ENCODE measurements around the gene TMPRSS9.

Gene TMPRSS9

DNA sequence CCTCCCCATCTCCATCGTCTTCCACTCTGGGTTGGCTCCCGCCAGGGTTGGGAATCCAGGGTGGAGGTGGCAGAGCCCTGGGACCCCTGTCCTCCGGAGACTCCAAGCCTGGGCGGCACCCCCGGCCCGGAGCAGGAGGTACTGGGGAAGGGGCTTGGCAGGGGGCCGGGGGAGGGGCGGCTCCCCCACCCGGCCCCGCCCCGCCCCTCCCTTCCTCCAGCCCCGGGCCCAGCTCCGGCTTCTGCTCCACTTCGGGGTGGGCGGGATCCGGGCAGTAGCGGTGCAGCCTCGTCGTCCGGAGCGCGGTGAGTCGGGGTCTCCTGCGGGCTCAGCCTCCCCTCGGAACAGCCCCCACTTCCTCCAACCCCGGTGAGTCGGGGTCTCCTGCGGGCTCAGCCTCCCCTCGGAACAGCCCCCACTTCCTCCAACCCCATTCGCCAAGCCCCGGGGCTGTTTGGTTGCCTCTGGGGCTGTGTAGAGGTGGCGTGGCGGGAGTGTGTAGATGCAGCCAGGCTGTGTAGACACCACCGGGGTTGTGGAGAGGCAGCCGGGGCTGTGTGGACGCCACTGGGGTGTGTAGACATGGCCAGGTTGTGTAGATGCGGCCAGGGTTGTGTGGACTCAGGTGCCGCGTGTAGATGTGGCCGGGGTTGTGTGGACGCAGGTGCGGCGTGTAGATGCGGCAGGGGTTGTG is at the start of gene TMPRSS9:
TSS of gene TMPRSS9 (plus strand) at position 274 of the 694 bp plus-strand sequence. CDS start 29,521 bp downstream, outside the sequence.
- no peak for FAIRE-seq
- DNase-seq (ENCODE audit: extremely low spot score, insufficient read length, low read depth), result no peak

DNA sequence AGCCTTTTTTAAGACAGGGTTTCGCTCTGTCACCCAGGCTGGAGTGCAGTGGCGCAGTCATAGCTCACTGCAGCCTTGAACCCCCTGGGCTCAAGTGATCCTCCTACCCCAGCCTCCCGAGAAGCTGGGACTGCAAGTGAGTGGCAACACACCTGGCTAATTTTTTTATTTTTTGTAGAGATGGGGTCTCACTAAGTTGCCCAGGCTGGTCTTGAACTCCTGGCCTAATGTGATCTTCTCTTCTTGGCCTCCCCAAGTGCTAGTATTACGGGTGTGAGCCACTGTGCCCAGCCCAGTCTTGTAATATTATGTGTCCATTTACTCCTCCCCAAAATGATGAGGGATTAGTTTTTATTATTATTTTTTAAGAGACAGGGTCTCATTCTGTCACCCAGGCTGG is 49.0 kb upstream of the TMPRSS9 start:
- FAIRE-seq (no peak), DNase-seq (ENCODE audit: extremely low spot score, insufficient read length, low read depth) (no peak)

DNA sequence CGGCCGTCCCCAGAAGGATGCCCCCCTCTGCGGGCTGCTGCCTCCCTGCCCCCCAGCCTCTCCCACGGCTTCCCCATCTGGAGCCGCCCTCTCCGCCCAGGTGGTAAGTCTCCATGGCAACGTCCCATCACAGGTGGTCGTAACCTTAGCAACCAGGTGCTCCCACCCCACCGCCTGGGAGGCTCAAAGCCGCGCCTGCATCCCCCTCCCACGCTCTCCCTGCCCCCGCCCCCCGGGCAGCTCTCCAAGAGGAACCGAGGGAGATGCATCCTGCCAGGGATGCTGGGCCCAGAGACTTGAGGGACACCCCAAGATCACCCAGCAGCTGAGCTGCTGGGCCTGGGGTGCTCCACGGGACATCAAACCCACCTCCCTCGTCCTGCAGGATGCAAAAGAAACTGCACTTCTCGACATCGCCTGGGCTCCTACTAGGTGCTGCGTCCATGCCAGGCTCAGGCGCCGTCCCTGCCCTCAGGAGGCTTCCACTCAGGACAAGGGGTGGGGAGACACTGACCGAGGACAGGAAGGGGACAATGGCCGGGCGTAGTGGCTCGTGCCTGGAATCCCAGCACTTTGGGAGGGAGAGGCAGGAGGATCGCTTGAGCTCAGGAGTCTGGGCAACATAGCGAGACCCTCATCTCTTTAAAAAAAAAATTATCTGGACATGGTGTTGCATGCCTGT is 47.1 kb upstream of the TMPRSS9 start:
- FAIRE-seq (no peak), DNase-seq (ENCODE audit: extremely low spot score, insufficient read length, low read depth) (no peak)

DNA sequence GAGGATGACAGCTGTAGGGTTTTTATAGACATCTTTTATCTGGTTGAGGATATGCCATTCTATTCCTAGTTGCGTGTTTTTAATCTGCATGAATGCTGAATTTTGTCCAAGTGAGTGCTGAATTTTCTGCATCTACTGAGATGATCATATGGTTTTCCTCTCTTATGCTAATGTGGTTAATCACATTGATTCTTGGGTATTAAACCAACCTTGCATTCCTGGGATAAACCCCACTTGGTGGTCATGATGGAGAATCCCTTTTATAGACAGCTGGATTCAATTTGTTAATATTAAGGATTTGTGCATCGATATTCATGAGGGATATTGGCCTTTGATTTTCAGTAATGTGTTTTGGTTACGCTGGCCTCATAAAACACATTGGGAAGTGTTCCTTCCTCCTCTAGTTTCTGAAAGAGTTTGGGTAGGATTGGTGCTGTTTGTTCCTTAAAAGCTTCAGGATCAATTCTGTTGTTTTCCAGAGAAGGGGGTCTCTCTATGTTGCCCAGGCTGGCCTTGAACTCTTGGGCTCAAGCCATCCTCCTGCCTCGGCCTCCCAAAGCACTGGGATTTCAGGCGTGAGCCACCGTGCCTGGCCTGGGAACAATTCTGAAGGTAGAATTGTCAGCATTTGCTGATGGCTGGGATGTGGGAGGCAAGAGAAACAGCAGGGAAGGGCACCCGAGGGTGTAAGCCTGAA is 44.8 kb upstream of the TMPRSS9 start:
- DNase-seq (ENCODE audit: extremely low spot score, insufficient read length, low read depth) (no peak), FAIRE-seq (no peak)

DNA sequence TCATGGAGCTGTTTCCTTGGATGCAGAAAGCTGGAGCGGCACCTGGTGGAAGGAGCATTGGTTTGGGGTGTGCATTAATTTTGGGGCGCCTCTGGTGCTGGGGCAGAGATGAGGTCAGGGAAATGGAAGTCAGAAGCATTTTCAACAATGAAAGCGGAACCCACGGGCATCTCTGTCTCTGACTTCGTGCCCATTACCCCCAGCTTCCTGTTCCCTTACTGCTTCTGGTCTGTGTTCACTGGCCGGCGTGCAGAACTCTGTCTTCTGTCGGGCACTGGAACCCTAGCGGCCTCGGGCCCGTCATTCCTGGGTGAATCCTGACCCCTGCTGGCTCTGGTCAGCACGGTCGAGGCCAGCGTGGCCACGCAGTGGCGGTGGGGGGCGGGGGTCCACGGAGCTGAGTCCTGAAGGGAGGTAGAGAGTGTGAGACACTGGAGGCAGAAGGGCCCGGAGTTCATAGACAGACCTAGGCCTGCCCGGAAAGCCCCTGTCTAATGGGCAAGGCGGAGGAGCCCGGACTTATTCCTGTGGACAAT is 44.2 kb upstream of the TMPRSS9 start:
- peak; percentile 52 for DNase-seq (ENCODE audit: extremely low spot score, insufficient read length, low read depth)
- peak; percentile 89 for FAIRE-seq

DNA sequence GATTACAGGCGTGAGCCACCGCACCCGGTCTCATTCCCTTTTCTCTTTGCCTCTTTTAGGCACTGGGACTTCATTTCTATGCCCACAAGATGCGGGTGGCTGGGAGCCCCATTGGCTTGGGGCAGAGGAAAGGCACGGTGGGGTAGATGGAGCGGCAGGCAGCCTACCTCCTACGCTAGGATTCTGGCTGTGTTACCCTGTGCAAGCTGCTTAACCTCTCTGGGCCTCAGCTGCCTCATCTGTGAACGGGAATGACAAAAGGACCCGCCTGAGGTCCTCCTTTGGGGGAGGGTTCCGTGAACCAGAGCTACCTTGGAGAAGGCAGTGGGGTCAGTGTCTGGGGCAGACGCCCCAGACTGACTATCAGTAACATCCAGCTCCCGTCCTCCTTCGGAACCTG is 42.8 kb upstream of the TMPRSS9 start:
- DNase-seq (ENCODE audit: extremely low spot score, insufficient read length, low read depth), result no peak

DNA sequence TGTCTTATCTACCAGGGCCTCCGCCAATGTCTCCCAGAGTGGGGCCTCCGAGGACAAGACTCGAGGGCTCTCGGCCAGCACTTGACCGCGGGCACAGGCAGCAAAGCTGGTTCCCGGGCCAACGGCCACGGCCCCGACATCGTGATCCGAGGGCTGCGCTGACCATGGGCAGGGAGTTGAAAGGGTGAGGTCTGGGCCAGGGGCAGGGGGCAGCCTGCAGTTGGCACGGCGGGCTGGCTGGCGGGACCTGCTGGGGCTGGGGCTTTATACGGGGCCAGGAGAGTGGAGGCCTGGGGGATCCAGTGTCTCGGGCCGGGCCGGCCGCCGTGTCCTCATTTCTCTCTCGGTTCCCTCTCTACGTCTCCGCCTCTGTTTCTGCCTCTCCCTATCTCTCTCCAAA is 42.3 kb upstream of the TMPRSS9 start:
- no peak for FAIRE-seq

More for the DNA sequence above, 42.8 kb upstream of the TMPRSS9 start:
- no peak for FAIRE-seq

DNA sequence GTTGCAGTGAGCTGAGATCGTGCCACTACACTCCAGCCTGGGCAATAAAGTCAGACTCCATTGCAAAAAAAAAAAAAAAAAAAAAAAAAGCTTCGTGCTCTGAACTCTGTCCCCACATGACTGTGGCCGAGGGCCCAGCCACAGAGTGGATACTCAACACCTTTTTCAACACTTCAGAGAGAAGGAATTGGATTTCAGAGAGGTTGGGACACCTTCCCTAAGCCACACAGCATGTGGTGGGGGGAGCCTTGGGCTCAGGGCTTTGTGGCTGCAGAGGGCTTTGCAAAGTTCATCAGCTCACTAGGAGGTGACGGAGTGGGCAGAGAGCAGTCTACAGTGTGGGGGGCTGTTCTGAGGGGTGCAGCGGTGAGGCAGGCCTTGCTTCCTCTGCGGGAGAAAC is 41.1 kb upstream of the TMPRSS9 start:
- DNase-seq (ENCODE audit: extremely low spot score, insufficient read length, low read depth) (no peak), FAIRE-seq (no peak)

More for the DNA sequence above, 42.3 kb upstream of the TMPRSS9 start:
- no peak for DNase-seq (ENCODE audit: extremely low spot score, insufficient read length, low read depth)

DNA sequence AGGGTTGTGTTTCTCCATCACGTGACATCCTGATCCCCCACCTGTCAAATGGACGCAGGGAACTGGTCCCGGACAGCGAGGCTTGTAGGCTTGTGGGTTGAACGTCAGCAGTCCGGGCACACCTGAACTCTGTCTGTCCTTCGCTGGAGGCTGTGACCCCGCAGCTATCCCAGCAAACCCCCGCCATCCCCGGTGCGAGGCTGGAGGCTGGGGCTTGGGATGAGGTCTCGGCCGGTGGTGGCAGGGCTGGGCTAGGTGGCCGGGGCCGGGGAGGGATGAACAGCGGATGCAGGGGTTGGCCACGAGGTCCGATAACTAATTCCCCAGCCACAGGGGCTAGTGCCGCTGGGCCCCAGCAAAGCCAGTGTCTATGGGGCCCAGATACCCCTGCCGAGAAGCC is 40.5 kb upstream of the TMPRSS9 start:
- FAIRE-seq (no peak), DNase-seq (ENCODE audit: extremely low spot score, insufficient read length, low read depth) (no peak)

DNA sequence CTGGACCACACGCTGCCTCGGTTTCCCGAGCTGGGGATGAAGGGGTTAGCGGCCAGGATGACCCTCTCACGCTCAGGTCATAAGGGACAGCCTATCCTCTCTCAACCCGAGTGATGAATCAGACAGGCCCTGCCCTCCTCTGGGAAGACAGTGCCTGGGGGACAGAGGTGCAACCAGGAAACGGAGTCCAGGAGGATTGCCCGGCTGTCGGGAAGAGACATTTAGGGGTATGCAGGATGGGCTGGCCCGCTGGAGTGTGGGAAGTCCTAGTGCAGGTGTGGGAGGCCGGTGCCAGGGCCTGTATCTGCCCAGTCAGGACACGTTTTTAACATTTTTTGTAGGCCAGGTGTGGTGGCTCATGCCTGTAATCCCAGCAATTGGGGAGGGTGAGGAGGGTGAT is 40.0 kb upstream of the TMPRSS9 start:
- FAIRE-seq, result no peak

DNA sequence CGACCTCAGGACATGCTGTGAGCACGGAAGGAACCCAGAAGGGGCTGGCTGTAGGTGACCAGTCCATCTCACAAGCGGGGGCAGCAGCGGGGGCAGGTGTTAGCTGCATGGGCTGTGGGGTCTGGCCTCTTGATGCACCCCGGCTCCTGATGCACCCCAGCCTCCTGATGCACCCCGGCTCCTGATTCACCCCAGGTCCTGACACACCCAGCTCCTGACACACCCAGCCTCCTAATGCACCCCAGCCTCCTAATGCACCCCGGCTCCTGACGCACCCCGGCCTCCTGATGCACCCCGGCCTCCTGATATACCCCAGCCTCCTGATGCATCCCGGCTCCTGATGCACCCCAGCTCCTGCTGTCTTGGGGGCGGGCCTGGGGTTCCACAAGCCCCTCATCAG is 39.1 kb upstream of the TMPRSS9 start:
- FAIRE-seq, result no peak
- no peak for DNase-seq (ENCODE audit: extremely low spot score, insufficient read length, low read depth)

More for the DNA sequence above, 40.0 kb upstream of the TMPRSS9 start:
- no peak for DNase-seq (ENCODE audit: extremely low spot score, insufficient read length, low read depth)

DNA sequence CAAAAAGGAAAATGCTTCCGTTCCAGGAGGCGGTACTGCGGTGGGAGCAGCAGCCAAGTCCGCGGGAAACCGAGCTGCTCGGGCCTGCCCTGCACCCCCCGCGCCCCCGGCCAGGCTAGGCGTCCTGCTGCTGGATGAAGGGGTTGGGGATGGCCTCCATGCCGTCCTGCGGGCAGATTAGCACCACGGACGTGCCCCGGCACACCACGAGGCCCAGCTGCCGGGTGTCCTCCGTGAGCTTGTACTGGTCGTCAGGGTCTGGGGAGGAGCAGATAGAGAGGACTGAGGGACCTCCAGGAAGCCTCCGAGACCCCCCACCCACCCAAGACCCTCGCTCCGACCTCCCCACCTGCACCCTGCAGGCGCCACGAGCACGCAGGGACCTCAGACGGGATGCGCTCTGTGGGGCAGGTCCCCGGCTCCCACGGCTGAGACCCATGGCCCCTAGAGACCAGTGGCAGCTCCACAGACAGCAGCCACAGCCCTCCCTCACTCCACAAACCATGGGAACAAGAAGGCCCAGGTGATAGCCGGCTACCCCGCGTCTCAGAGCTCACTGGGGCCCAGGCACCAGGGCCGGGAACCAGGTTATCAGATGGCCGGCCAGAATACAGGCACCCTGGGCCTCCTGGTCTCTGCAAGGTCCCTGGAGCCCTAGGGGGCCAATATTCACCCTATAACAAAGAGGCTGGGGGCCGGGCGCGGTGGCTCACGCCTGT is 38.3 kb upstream of the TMPRSS9 start:
- FAIRE-seq (no peak), DNase-seq (ENCODE audit: extremely low spot score, insufficient read length, low read depth) (no peak)

DNA sequence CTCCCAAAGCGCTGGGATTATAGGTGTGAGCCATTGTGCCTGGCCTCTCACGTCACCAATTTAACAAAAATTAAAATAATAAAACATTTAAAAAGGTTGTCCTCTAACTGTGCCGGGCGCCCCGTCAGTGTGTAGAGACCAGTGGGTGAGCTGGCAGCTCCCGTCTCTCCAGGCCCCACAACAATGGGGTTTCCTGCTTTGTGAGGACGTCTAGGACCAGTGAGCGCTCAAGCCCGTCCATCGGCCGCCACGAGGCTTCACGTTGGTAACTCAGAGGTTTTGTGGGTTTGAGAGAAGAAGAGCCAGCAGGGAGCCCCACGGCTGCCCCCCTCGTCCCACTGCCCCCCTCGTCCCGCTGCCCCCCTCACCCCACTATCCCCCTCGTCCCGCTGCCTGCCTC is 36.4 kb upstream of the TMPRSS9 start:
- no peak for DNase-seq (ENCODE audit: extremely low spot score, insufficient read length, low read depth)
- no peak for FAIRE-seq

DNA sequence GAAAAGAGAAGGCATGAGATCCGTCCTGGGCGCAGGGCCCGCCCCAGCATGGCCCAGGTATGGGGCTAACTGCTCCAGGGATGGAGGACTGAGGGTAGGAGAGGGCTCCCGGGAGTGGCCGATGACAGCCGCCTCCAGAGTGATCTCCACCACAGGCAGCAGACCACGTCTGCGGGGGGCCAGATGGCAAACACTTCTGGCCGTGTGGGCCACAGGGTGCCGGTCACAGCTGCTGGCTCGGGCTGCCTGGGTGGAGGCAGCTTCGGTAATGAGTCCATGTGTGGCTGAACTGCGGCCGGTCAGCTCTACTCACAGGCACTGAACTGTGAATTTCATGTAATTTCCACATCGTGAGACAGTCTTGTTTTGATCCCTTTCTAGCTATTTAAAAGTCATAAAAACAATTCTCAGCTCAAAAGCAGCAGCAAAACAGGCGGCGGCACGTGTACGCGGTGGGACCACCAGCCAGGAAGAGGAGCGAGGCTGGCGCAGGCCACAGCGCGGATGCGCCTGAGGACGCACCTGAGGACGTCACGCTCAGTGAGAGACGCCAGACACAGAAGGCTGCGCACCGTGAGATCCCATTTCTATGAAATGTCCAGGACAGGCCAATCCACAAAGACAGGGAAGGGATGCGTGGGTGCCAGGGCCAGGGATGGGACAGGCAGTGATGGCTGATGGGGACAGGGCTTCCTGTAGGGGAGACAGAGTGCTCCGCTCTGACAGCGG is 35.7 kb upstream of the TMPRSS9 start:
- DNase-seq (ENCODE audit: extremely low spot score, insufficient read length, low read depth), result no peak
- no peak for FAIRE-seq

DNA sequence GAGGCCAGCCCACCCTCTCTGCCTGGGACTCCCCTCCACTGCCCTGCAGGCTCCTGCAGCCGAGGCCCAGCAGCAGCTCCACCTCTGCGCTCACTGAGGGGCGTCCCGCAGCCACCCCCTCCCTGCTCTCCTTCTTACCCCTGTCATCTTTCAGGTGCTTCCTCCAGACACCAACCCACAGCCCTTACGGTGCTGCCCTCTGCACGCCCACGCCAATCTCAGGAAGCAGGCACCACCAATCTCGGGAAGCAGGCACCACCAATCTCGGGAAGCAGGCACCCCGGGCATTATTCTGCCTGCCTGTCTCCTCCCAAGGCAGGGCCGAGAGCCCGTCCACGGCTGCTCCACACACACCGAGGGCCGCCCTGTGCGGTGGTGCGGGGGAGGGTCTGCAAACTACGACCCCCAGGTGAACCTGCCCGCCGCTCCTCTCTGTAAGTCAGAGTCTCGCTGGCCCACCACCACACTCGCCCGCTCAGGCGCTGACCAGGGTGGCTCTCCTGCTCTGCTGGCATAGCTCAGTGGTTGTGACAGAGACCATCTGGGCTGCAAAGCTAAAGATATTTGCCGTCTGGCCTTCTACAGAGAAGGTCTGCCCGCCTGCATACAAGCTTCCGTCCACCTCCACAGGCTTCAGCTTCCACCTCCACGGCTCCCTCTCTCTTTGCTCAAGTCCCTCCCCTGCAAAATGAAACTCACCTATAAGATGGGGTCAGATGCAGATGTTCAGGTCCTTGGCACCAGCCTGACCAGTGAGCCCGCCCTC is 34.6 kb upstream of the TMPRSS9 start:
- FAIRE-seq (no peak), DNase-seq (ENCODE audit: extremely low spot score, insufficient read length, low read depth) (no peak)

DNA sequence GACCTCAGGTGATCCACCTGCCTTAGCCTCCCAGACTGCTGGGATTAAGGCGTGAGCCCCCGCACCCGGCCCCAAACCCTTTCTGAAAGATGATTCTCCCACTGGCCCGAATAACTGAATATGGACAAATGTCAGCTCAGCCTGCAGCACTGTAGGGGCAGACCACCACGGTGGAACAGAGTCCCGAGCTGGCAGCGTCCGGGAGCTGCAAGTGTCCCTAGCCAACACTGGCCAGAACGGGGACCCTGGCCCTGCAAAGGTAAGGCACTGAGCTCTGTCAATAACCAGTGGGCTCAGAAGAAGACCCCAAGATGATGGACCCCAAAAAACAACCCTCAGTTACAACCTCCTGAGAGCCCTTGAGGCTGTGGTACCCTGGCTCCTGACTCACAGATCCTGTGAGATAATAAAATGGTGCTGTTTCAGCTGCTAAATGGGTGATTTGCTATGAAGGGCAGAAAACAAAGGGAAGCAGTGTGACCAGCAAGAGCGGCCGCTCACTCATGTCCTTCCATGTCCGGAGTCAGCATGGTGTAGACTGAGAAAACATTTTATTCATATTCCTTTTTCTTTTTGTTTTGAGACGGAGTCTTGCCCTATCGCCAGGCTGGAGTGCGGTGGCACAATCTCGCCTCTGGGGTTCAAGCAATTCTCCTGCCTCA is 33.2 kb upstream of the TMPRSS9 start:
- DNase-seq (ENCODE audit: extremely low spot score, insufficient read length, low read depth), result no peak
- no peak for FAIRE-seq

DNA sequence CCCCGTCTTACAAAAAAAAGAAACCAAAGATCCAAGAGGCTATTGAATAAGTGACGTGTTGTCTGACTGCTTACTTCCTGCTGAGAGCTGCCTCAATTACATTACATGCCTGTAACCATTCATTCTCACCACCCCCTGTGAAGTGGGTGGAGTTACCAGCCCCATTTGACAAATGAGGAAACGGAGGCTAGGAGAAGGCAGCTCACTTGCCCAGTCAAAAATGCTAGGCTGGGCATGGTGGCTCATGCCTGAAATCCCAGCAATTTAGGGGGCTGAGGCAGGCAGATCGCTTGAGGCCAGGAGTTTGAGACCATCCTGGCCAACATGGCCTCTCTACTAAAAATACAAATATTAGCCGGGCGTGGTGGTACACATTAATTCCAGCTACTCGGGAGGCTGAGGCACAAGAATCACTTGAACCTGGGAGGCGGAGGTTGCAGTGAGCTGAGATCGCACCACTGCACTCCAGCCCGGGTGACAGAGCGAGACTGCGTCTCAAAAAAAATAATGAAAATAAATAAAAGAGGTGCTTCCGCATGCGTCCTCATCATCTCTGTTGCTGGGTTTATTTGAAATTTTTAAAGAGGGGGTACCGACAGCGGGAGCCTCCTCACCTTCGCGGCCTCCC is 32.2 kb upstream of the TMPRSS9 start:
- FAIRE-seq, result peak; percentile 94

More for the DNA sequence above, 32.2 kb upstream of the TMPRSS9 start:
- peak; percentile 54 for DNase-seq (ENCODE audit: extremely low spot score, insufficient read length, low read depth)
